GM18502 (cell line): ENCODE measurements around the gene SYNE3.

Experiments
- ATAC-seq: cut with Tn5 transposase; IDR thresholded peaks from one replicate; pipeline ENCODE4 v1.9.1; 2021; ENCODE audit warnings: mild to moderate bottlenecking; ENCODE audit not compliant: unreplicated experiment, poor library complexity

Gene SYNE3

GRCh38 chr14:95493503-95493902 is 22.9 kb downstream of the SYNE3 start:
- no peak for ATAC-seq

DNA sequence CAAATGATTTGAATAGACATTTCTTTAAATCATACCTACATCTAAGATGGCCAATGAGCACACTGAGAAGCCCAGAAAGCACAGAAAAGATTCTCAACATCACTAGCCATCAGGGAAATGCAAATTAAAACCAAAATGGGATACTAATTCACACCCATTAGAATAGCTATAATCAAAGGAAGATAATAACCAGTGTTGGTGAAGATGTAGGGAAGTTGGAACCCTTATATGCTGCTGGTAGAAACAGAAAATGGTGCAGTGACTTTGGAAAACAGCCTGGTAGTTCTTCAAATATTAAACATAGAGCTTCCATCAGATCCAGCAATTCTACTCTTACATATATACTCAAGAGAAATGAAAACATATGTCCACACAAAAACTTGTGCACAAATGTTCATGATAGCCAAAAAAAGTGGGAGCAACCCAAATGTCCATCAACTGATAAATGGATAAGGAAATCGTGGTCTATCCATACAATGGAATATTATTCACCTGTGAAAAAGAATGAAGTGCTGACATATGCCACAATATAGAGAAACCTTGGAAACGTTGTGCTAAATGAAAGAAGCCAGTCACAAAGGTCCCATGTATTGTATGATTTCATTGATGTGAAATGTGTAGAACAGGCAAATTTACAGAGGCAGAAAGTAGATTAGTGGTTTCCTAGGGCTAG is 24.4 kb downstream of the SYNE3 start:
- no peak for ATAC-seq

- no peak for ATAC-seq
Measured at GRCh38 chr14:95490727-95491451, 25.6 kb downstream of the SYNE3 start.

DNA sequence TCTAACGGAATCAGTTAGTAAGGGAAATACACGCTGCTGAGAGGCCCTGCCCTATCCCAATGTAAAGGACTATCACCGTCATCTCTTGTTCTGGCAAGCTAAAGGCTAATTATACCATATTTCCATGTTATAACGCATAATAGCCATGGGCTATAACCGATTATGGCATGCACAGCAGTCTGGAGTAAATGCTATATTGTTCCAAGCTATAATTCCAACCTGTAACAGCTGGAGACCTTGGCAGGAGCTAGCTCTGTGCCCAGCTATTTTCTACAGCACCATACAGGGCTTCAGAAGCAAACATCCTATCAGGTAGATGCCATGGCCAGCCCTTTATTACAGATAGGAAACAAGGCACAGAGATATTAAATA is 26.3 kb downstream of the SYNE3 start:
- ATAC-seq = no peak

- ATAC-seq = no peak
Measured at GRCh38 chr14:95489214-95490137, 27.0 kb downstream of the SYNE3 start.

DNA sequence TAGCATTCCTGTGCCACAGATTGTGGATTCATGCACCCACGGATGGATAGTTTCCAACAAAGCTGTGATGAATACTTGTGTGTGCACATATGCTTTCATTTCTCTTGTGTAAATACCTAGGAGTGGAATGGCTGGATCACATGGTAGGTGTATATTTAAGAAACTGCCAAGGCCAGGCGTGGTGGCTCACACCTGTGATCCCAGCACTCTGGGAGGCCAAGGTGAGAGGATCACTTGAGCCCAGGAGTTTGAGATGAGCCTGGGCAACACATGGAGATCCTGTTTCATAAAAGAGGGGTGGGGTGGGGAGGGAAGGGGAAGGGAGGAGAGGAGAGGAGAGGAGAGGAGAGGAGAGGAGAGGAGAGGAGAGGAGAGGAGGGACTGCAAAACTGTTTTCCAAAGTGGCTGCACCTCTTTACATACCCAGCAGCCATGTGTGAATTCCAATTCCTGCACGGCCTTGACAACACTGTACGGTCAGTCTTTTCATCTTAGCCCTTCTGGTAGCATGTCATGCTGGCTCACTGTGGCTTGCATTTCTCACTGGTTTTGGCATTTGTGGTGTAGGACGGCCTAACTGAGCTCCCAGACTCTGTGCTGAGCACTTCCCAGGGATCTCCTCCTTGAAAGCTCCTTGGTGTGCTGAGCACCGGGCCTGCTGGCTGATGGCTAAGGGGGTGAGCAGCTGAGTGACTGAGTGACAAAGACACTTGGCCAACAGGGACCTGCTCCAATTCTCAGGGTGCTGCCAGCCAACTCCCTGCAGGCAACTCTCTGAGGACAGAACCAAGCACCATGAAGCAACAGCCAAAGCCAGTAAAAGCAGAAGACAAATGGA is 27.9 kb downstream of the SYNE3 start:
- ATAC-seq = no peak

DNA sequence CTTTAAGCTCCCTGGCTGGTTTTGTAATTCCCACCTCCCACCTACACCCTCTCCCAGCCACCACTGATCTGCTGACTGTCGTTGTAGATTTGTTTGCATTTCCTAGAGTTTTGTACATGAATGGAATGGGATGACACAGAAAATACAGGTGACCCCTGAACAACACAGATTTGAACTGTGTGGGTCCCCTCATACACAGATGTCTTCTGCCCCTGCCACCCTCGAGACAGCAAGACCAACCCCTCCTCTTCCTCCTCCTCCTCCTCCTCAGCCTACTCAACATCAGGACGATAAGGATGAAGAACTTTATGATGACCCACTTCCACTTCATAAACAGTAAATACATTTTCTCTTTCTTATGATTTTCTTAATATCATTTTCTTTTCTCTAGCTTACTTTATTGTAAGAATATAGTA is 28.8 kb downstream of the SYNE3 start:
- no peak for ATAC-seq

- ATAC-seq = no peak
Measured at GRCh38 chr14:95486875-95487668, 29.4 kb downstream of the SYNE3 start.

GRCh38 chr14:95485222-95485819 is 31.1 kb downstream of the SYNE3 start:
- no peak for ATAC-seq

DNA sequence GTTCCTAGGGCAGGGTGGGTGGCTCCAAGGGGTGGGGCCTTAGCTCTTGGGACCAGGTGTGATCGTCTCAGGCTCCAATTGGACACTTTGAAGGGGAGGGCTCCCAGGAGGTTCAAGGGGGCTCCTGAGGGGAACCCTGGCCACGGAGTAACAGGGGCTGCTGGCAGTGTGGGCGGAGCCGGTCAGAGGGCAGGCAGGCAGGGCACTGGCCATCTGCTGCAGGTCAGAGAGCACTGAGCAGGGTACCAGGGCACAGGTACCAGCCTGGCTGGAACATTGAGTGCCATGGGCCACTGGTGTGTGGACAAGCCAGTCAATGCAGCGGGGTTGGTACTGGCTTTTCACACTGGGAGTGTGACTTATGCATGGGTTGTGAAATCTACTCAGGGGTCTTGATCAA is 32.2 kb downstream of the SYNE3 start:
- no peak for ATAC-seq

- ATAC-seq = no peak
Measured at GRCh38 chr14:95483309-95484165, 32.9 kb downstream of the SYNE3 start.

GRCh38 chr14:95482627-95483308 is 33.7 kb downstream of the SYNE3 start:
- ATAC-seq = no peak

DNA sequence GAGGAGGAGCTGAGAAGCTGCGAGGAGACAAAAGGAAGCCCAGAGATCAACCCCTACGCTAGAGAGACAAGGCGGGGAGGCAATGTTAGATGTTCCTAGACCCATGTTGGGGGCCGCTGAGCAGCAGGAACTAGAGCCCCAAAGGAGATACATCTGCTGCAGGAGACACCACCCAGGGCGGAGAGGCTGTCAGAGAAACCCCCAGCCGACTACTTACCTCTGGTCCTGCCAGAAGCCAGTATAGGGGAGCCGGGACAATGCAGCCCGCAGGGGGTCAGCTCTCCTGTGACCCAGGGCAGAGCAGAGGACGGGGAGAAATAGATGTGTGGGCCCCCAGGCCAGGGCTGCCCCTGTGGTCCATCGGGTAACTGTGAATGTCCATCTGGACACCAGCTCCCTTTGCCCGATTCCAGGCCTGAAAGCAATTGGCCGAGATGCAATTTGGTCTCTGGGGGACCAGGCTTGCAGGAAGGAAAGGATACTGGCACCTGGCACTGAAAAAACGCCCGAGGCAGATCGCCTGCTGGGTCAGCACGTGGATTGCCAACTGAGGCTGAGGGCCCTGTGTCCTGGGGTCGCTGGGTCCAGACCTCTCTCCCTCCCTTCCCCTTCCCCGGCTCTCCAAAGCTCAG is 34.9 kb downstream of the SYNE3 start:
- no peak for ATAC-seq

DNA sequence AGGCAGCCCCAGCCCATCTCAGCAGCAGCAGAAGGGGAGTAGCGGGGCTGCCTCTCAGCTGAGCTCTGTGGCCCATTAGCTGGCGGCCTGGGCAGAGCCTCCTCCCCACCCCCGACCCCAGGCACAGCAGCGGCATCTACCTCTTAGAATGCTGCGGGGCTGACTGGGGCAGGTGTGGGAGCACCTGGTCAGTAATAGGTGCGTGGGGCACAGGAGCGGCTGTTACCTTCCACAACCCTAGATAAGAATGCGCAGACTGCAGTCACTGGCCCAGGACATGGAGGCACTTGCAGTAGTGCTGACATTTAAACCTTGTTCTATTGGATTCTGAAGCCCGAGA is 35.6 kb downstream of the SYNE3 start:
- no peak for ATAC-seq

GRCh38 chr14:95480109-95480886 is 36.2 kb downstream of the SYNE3 start:
- ATAC-seq = no peak

- ATAC-seq = no peak
Measured at GRCh38 chr14:95479494-95479893, 37.0 kb downstream of the SYNE3 start.
